ENCODE measurements around the gene BRWD1. TPM values are rescaled to one million over a fixed set of nuclear protein-coding genes. Genes with fewer than 3 reads are reported as not detected.

BRWD1 gene
- total RNA-seq, 2 donors from 2014 or later: 38.6 to 43.1 TPM

- H3K27ac ChIP-seq: no peak overlapping the region
- no peaks in the 10 kb centered on the region for H3K4me1 ChIP-seq
- DNase-seq: no peak
- no peaks in the 10 kb centered on the region for H3K9me3 ChIP-seq
- intact Hi-C loops (cut with DNase I): no loop called here
- H3K36me3 ChIP-seq: no peaks in the 10 kb centered on the region
- H3K27me3 ChIP-seq: no peaks in the 10 kb centered on the region
- no peak overlapping the region for H3K4me3 ChIP-seq
- no peak overlapping the region for H3K9ac ChIP-seq (ENCODE audit: low read depth in 2 of 2, low read length in 2 of 2)
- no peak for TF ChIP-seq CTCF (IDR thresholded peaks at IDR 0.05)
Observed at GRCh38 chr21:39216290-39216689, 97.1 kb downstream of the BRWD1 start.

- no peaks in the 10 kb centered on the region for H3K4me1 ChIP-seq
- intact Hi-C loops (cut with DNase I): no loop called here
- no peak overlapping the region for H3K27ac ChIP-seq
- no peaks in the 10 kb centered on the region for H3K36me3 ChIP-seq
- H3K4me3 ChIP-seq: no peak overlapping the region
- no peaks in the 10 kb centered on the region for H3K9me3 ChIP-seq
- no peak for DNase-seq
- H3K27me3 ChIP-seq: no peaks in the 10 kb centered on the region
- TF ChIP-seq CTCF (IDR thresholded peaks at IDR 0.05): no peak
- H3K9ac ChIP-seq (ENCODE audit: low read depth in 2 of 2, low read length in 2 of 2): no peak overlapping the region
Observed at GRCh38 chr21:39215078-39215477, 98.4 kb downstream of the BRWD1 start.

DNA sequence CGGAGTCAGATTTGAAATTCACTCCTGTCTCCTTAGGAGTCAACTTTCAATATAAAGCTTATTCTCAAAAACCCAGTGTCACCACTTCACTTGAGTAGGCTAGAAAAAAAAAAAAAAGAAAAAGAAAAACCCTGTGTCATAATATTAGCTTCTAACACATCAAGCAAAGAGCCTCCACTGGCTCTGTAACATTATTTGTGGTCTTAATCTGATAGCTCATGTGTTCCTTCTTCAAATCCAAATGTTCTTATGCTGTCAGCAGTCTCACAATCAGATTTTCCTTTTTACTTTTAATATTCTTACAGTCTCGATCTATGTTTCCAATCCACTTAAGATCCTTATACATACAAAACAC, 104.1 kb downstream of the BRWD1 start:
- no peak overlapping the region for H3K4me3 ChIP-seq
- H3K27me3 ChIP-seq: no peaks in the 10 kb centered on the region
- H3K4me1 ChIP-seq: no peaks in the 10 kb centered on the region
- no peak for DNase-seq
- no peak overlapping the region for H3K9ac ChIP-seq (ENCODE audit: low read depth in 2 of 2, low read length in 2 of 2)
- intact Hi-C loops (cut with DNase I): no loop called here
- H3K36me3 ChIP-seq: peaks cover 18% of the 10 kb centered on the region
- no peaks in the 10 kb centered on the region for H3K9me3 ChIP-seq
- no peak overlapping the region for H3K27ac ChIP-seq
- no peak for TF ChIP-seq CTCF (IDR thresholded peaks at IDR 0.05)

- intact Hi-C loops (cut with DNase I): no loop called here
- peaks cover 18% of the 10 kb centered on the region for H3K36me3 ChIP-seq
- no peak overlapping the region for H3K27ac ChIP-seq
- no peaks in the 10 kb centered on the region for H3K27me3 ChIP-seq
- no peaks in the 10 kb centered on the region for H3K4me1 ChIP-seq
- TF ChIP-seq CTCF (IDR thresholded peaks at IDR 0.05): no peak
- no peak overlapping the region for H3K9ac ChIP-seq (ENCODE audit: low read depth in 2 of 2, low read length in 2 of 2)
- H3K9me3 ChIP-seq: no peaks in the 10 kb centered on the region
- peak; percentile 62 for DNase-seq
- H3K4me3 ChIP-seq: no peak overlapping the region
Observed at GRCh38 chr21:39208624-39209333, 104.7 kb downstream of the BRWD1 start.

DNA sequence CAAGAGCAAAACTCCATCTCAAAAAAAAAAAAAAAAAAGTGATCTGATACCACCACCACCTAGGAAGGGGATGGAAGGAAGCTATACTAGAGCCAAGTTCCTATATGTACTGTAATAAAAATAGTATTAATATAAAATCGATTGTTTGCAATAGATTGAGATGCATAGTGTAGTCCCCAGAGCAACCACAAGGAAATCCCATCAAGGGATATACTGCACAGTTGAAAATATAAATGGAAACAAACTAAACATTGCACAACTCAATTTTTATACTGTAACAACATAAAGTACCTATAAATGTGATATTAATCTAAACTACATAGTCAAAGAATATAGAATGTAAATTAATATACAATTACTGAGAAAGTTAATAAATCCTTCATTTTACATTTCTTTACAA, 109.3 kb downstream of the BRWD1 start:
- H3K36me3 ChIP-seq: peaks cover 35% of the 10 kb centered on the region
- no peaks in the 10 kb centered on the region for H3K27me3 ChIP-seq
- H3K4me1 ChIP-seq: no peaks in the 10 kb centered on the region
- intact Hi-C loops (cut with DNase I): no loop called here
- H3K9ac ChIP-seq (ENCODE audit: low read depth in 2 of 2, low read length in 2 of 2): no peak overlapping the region
- DNase-seq: no peak
- H3K4me3 ChIP-seq: no peak overlapping the region
- no peaks in the 10 kb centered on the region for H3K9me3 ChIP-seq
- no peak for TF ChIP-seq CTCF (IDR thresholded peaks at IDR 0.05)
- no peak overlapping the region for H3K27ac ChIP-seq

Data from colonic mucosa (tissue), 4 donors.